Activated CD8-positive, alpha-beta memory T cell treated with anti-CD3 and anti-CD28 coated beads, Interleukin-2, amount 50 U/mL, for 4 hours (primary cell): ENCODE results near the gene HHLA2.
"Not testable (repeated sequence)": the region's sequence is repeated elsewhere in the genome, so short reads cannot be mapped to it uniquely, and the experiment has no call there.

ENCODE experiments used
- DNase-seq: peaks from one replicate; pipeline ENCODE4 v3.0.0-alpha.2; 2020

The HHLA2 gene

DNA sequence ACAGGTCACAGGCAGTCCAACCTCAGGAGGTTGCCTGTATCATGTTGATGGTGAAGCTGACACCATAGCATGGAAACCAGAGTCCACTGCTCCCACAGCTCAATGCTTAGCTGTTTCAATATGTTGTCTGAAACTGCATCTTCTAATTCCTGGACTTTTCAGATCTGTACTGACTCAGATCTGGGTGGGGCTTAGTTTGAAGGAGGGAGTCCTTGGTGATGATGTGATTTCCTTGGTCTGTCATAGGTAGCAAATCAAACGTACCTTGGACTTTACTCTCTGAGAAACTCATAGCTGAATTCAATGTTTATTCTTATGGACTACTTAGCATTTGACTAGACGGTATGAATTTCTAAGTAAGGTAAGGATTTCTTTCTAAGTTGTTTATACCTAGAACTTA, at the start of gene HHLA2:
Gene HHLA2, plus strand, starts transcription at position 310 of the 400 bp plus-strand sequence. CDS start 55,266 bp downstream, outside the sequence.
- no peak for DNase-seq

DNA sequence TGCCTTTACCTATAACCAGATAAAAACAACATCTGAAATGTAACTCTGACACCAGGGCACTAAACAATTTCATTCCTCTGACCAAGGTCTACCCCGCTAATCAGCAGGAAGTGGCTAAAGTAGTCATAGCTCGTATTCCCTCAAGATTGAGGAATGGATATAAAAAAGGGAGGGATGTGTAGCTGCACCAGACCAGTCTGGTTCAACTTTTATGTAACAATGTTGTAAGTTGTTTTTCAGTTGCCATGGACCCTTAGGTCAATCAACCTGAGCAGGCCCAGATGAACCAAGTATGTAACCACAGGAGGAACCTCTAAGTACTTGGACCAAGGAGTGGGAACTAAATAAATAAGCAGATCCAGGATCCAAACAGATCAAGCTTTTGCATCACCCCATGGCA, 45.7 kb upstream of the HHLA2 start:
- DNase-seq = no peak

- DNase-seq = no peak
These were observed 45.1 kb upstream of the HHLA2 start for GRCh38 chr3:108251265-108251664.

- DNase-seq = no peak
These were observed 44.5 kb upstream of the HHLA2 start for GRCh38 chr3:108251844-108252243.

GRCh38 chr3:108255131-108255530, 41.2 kb upstream of the HHLA2 start:
- no peak for DNase-seq

GRCh38 chr3:108264534-108265298, 31.6 kb upstream of the HHLA2 start:
- DNase-seq = not testable (repeated sequence)

DNA sequence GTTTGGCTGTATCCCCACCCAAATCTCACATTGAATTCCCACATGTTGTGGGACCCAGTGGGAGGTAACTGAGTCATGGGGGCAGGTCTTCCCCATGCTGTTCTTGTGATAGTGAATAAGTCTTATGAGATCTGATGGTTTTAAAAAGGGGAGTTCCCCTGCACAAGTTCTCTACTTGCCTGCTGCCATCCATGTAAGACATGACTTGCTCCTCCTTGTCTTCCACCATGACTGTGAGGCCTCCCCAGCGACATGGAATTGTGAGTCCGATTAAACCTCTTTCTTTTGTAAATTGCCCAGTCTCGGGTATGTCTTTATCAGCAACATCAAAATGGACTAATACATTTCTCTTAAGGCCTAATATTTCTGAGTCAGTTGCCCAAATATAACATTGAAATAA, 28.1 kb upstream of the HHLA2 start:
- not testable (repeated sequence) for DNase-seq

GRCh38 chr3:108271626-108272025, 24.7 kb upstream of the HHLA2 start:
- DNase-seq = no peak

DNA sequence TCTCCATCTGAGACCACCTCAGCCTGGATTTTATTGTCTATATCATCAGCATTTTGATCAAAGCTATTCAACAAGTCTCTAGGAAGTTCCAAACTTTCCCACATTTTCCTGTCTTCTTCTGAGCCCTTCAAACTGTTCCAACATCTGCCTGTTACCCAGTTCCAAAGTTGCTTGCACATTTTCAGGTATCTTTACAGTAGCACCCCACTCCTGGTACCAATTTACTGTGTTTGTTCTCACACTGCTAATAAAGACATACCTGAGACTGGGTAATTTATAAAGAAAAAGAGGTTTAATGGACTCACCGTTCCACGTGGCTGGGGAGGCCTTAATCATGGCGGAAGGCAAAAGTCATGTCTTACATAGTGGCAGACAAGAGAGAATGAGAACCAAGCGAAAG, 17.3 kb upstream of the HHLA2 start:
- DNase-seq = not testable (repeated sequence)

- no peak for DNase-seq
These were observed 15.9 kb upstream of the HHLA2 start for GRCh38 chr3:108280476-108280875.

DNA sequence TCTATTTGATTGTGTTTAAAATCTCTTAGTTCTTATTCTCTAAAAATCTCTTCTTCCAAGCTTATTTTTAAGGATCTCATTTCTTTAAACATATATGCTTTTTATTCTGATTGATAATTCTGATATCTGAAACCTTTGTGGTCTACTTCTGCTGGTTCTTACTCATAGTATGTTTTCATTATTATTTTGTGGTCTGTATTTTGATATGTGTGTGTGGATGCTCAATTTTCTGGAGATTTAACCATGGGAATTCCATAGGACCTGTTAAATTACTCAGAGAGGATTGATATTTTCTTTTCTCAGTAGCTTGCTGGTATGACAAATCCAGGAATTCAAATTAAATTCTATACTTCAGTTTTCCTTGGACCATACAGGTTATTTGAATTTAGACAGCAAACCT, 14.7 kb upstream of the HHLA2 start:
- no peak for DNase-seq

DNA sequence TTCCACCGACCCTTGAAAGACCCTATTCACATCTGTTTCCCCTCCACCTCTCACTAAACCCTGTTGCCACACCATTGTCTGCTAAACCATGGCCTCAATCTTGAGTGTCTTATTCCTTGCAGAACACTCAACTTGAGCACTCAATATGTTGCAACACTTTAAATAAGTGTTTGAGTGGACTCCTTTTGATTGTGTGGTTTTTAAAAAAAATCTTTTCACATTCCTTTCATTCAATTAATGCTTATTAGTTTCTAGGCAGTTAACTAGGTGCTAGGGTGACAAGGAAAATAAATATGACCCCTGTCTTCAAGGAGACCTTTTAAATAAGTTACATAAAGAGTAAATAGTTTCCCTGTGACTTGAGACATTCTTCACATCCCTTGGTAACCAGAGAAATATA, 13.3 kb upstream of the HHLA2 start:
- no peak for DNase-seq

- no peak for DNase-seq
These were observed 12.4 kb upstream of the HHLA2 start for GRCh38 chr3:108283989-108284388.

GRCh38 chr3:108285176-108285575, 11.2 kb upstream of the HHLA2 start:
- DNase-seq = no peak

- DNase-seq = no peak
These were observed 9.2 kb upstream of the HHLA2 start for GRCh38 chr3:108287146-108287545.

DNA sequence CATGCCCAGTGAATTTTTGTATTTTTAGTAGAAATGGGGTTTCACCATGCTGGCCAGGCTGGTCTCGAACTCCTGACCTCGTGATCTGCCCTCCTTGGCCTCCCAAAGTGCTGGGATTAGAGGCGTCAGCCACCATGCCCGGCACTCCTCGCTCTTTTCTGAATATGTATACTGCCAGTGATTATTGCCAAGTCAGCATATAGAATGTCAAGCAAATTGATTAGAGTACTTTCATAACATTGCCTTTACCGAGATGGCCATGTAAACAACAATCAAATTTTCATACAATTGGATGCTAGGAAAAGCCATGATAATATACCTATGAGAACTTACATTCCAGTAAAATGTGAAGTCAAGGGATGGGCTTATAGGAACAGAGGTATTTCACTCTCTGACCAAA, 8.2 kb upstream of the HHLA2 start:
- DNase-seq = not testable (repeated sequence)

DNA sequence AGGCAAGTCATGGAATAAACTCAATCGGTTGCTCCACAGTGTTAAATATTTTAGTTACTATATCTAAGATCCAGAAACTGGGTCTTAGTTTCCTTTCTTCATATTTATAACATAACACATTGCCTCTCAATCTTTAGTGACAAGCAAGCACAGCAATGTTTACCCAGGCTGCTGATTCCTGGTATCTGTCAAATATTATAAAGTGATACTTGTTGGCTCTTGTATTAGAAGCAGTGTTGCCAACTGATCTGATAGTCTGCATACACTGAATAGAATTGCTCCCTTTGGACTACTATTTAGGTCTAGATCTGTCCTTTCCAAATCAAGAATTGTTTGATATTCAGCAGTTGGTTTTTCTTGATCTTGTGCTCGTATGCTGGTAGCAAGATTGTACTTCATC, 7.2 kb upstream of the HHLA2 start:
- no peak for DNase-seq

DNA sequence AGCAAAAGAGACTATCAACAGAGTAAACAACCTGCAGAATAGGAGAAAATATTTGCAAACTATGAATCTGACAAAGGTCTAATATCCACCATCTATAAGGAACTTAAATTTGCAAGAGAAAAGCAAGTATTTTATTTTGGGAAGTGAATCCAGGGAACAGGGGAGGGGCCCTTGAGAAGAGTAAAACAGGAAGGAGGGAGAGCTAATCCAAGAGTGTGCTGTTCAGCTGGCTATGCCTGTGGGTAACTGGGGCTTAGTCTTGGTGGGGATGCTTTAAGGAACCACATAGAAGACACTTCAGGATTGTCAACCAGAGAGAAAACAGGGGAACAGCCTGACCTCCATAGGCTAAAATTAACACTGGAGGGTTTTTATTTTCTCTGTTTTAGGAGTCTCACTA, 3.9 kb upstream of the HHLA2 start:
- no peak for DNase-seq

- no peak for DNase-seq
These were observed 3.4 kb upstream of the HHLA2 start for GRCh38 chr3:108292905-108293328.

DNA sequence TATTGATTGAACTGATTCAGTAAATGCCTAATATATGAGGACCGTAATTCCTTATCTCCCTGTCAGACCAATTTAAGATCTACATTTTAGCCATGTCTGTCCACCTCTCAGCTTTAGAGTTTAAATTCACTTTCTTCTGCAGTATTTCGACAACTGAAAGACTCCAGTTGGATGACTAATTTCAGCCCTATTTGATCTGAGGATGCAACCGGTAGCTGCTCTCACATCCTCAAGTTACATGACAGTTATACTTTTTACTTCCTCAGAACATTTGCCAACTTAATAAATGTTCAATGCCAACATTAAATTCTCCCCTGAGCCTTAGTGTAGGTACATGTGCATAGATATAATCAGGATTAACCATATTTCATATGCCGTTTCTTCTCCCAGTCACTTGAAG, 2.5 kb upstream of the HHLA2 start:
- DNase-seq = no peak

GRCh38 chr3:108295421-108296175, 750 bp upstream of the HHLA2 start:
- DNase-seq = no peak

DNA sequence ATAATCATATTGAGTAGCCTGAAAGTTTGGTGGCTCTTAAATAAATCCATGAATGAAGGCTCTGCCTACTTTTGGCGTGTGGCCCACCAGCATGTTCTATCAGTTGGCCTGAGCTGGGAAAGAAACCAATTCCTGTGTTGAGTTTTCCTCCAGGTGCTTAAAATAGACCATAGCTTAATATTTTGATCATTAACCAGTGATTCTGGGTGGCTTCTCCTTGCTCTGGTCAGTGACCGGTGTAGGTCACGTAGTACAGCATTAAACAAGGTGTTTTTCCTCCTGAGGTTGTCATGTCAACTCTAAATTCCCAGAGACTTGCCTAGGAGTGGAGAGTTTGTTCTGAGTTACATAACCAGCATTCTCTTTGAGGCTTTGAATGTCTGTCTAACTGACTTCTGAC, 1.3 kb downstream of the HHLA2 start:
- DNase-seq = no peak

DNA sequence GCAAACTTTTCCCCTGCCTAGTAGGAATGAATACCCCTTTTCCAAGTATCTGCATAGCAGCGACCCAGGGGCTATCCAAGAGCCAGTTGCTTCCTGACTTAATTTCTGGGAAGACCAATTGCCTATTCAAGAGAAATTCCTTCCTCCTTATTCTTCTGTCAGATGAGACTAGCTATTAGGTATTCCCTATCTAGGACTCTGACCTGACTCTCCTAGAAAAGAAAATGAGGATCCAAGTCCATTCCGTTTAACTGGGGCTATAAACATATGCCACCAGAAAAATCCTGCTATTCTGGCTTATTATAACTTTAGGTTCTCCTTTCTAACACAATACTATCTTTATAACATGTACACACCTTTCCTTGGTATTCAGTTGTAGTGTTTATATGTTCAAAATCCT, 1.7 kb downstream of the HHLA2 start:
- no peak for DNase-seq

GRCh38 chr3:108300103-108300849, 3.9 kb downstream of the HHLA2 start:
- DNase-seq = no peak
